ENCODE measurements around the gene PEX13.

PEX13 gene, protein sequence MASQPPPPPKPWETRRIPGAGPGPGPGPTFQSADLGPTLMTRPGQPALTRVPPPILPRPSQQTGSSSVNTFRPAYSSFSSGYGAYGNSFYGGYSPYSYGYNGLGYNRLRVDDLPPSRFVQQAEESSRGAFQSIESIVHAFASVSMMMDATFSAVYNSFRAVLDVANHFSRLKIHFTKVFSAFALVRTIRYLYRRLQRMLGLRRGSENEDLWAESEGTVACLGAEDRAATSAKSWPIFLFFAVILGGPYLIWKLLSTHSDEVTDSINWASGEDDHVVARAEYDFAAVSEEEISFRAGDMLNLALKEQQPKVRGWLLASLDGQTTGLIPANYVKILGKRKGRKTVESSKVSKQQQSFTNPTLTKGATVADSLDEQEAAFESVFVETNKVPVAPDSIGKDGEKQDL

DNA sequence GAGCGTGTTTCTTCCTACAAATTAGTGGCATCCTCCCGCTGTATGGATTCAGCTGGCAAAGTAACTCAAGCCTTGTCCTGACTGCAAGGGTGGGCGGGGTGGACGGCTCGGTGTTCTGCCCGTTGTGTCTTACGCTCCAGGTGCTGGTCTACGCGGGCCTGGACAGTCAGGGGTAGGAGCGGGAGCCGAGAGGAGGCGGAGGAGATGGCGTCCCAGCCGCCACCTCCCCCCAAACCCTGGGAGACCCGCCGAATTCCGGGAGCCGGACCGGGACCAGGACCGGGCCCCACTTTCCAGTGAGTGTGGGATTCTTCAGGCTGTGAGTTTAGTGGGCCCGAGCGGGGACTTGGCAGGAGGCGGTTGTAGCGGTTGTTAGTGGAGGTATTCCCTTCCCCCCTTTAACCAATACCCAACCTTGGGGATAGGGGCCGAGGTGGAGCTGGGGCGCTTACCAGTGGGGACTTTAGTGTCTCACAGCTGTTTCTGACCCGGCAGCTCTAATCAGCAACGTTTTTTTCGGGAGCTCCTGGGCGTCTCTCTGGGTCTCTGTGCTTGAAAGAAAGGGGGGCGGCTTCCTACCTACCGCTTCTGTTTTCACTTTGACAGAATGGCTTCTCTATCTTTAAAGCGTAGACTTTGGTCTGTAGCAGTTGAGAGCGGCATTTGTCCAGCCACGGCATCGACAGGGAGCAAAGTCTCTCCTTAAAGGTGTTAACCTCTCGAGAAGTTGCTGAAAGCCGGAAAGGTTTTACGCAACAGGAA lies at the start of gene PEX13, which contains the start of gene PUS10:
Gene PEX13, plus strand, starts transcription at position 165 of the 762 bp plus-strand sequence. Its CDS starts 40 bp downstream, at position 205.
Gene PUS10, minus strand, starts transcription at position 700 of the 762 bp plus-strand sequence. CDS start 6,365 bp downstream, outside the sequence.
- DNase-seq (ENCODE audit: low read depth in 2 of 2) = peak; percentile 68 to 80
- peak within 1 kb of the TSS; percentile 88 to 89 for H3K4me3 ChIP-seq (replicated peaks in 1 of 2; ENCODE audit: low read depth in 2 of 2, low read length in 2 of 2)
- TF ChIP-seq, protein P1, sequence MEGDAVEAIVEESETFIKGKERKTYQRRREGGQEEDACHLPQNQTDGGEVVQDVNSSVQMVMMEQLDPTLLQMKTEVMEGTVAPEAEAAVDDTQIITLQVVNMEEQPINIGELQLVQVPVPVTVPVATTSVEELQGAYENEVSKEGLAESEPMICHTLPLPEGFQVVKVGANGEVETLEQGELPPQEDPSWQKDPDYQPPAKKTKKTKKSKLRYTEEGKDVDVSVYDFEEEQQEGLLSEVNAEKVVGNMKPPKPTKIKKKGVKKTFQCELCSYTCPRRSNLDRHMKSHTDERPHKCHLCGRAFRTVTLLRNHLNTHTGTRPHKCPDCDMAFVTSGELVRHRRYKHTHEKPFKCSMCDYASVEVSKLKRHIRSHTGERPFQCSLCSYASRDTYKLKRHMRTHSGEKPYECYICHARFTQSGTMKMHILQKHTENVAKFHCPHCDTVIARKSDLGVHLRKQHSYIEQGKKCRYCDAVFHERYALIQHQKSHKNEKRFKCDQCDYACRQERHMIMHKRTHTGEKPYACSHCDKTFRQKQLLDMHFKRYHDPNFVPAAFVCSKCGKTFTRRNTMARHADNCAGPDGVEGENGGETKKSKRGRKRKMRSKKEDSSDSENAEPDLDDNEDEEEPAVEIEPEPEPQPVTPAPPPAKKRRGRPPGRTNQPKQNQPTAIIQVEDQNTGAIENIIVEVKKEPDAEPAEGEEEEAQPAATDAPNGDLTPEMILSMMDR (IDR thresholded peaks at IDR 0.05; ENCODE audit: low read depth, low read length) = no peak

DNA sequence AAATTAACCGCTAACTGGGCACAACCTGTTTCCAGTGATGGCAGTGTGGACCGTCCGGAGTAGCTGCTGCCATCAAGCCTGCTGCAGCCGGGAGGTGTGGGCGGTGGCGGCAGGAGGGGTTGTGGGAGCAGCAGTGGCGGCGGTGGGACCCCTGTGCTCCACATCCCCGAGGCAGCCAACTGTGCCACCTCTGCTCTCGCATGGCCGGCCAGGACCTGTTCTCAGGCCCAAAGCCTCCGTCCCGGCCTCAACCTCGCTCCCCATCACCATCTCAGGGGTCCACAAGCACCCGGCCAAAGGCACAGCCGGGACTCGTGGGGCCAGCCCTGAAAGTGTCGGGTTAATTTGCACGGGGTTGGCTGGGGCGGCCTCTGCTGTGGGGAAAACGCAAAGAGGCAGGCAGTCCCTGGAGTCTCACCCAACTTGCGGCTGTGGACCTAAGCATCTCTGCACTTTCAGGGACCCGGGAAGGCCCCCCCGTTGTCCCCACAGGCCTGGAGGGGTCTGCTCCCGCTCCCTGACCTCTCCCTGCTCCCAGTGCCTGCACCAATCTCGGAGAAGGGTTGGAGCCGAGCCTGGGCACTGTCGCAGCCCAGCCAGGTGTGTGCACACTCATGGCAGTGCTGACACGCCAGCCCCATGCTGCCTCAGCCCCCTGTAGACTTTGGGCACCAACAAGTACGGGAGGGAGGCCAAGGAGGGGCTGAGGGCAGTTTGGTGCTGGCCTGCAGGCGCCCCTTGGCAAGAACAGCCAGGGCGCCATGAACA lies 44.4 kb upstream of the PEX13 start:
- TF ChIP-seq, protein P1 (IDR thresholded peaks at IDR 0.05; ENCODE audit: low read depth, low read length) = no peak
- H3K4me3 ChIP-seq (replicated peaks in 1 of 2; ENCODE audit: low read depth in 2 of 2, low read length in 2 of 2) = no peak overlapping the region
- no peak for DNase-seq (ENCODE audit: low read depth in 2 of 2)

DNA sequence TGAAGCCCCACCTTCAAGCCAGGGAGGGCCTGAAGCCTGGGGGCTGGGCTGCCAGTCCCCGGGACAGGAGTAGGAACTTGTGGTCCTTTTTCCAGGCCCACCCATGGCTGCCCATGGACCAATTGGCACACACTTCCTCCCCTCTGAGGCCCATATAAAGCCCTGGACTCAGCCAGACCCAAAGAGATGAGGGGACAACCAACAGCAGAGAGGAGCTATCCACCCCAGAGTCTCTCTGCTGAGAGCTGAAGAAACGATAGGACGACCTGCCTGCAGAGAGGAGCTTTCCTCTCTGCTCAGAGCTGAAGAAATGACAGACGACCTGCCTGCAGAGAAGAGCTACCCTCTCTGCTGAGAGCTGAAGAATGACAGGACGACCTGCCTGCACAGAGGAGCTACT lies 43.8 kb upstream of the PEX13 start:
- DNase-seq (ENCODE audit: low read depth in 2 of 2) = no peak
- TF ChIP-seq, protein P1 (IDR thresholded peaks at IDR 0.05; ENCODE audit: low read depth, low read length) = no peak
- no peak overlapping the region for H3K4me3 ChIP-seq (replicated peaks in 1 of 2; ENCODE audit: low read depth in 2 of 2, low read length in 2 of 2)

DNA sequence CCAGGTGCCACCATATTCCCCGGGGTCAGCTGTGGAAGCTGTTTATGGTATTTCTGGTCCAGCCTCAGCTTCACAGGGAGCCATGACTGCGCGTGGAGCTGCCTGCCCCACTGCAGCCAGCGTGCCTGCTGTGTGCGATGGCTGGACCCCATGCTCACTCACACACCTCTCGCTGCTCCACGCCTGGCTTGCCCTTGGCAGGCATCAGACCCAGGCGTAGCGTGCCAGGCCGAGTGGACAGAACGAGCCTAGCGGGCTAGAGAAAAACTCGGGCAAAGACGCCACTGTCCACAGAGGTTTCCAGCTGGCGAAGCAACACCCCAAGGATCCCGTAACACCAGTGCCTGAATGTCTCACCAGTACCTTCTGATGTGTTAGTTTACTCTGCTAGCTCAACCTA lies 42.9 kb upstream of the PEX13 start:
- DNase-seq (ENCODE audit: low read depth in 2 of 2) = no peak
- TF ChIP-seq, protein P1 (IDR thresholded peaks at IDR 0.05; ENCODE audit: low read depth, low read length) = no peak

DNA sequence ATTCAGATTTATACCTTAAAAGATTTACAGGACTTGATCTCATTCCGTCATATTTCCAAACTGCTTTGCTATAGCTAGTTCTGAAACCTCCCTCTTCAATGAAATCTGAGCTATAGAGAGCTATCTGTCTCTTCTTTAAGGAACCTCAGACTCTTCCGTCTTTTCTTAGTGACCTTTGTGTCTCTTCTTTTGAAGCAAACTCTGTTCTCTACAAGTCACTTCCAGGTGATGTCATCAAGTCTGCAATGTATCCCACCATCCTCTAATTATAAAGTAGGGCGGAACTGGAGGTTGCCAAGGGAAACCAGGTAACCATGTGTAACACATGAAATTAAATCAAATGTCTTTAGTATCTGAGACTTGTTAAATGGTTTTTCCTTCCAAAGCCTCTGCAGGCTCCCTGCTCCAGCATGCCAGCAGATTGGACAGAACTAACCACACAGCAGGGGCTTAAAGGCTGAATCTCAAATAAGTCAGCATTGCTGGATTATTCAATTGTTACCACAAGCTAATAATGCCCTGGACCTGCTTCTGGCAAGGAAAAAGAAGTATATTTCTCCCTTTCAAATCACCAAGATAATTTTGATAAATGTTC lies 41.2 kb upstream of the PEX13 start:
- no peak for DNase-seq (ENCODE audit: low read depth in 2 of 2)
- no peak overlapping the region for H3K4me3 ChIP-seq (replicated peaks in 1 of 2; ENCODE audit: low read depth in 2 of 2, low read length in 2 of 2)
- TF ChIP-seq, protein P1 (IDR thresholded peaks at IDR 0.05; ENCODE audit: low read depth, low read length) = no peak

More for the DNA sequence above, 42.9 kb upstream of the PEX13 start:
- no peak overlapping the region for H3K4me3 ChIP-seq (replicated peaks in 1 of 2; ENCODE audit: low read depth in 2 of 2, low read length in 2 of 2)
